Measurements from ENCODE around the gene DBF4B. TPM values are rescaled to one million over a fixed set of nuclear protein-coding genes. Genes with fewer than 3 reads are reported as not detected.
A peak's percentile ranks its signal among the peaks of the same experiment; 100 is the strongest.

Gene DBF4B
- total RNA-seq, 2 donors from 2014 or later, result 18.0 to 48.1 TPM

DNA sequence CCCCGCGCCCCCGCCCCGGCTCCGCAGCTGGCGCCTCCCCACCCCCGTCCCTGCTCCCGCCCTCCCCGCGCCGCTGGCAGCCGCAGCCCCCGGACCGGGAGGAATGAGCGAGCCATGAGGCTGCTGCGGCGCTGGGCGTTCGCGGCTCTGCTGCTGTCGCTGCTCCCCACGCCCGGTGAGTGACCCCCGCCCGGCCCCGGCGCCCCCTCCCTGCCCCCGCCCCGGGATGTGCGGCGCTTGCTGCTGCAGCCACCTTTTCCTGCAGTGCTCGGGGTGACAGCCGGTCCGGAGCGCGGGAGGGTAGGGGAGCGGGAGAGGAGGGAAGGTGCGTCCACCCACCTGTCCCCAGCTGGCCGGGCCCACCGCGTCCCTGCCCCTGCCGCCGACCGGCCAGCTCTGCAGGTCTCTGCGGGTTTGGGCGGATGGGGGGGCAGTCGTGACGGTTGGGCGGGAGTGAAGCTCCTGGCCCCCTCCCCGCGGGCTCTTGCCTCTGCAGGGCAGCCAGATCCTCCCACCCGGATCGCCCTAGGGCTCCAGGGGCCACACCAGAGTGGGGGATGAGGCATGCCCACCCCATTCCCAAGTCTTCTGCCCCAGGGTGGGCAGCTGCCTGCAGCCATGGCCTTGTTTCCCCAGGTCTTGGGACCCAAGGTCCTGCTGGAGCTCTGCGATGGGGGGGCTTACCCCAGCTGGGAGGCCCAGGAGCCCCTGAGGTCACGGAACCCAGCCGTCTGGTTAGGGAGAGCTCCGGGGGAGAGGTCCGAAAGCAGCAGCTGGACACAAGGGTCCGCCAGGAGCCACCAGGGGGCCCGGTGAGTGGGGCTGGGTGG, 50.8 kb downstream of the DBF4B start:
- peak; percentile 15 to 30 for ATAC-seq
- no peak overlapping the region for H3K27ac Mint-ChIP-seq
- no peaks in the 10 kb centered on the region for H3K36me3 Mint-ChIP-seq
- H3K27me3 Mint-ChIP-seq, result peaks cover 5 to 14% of the 10 kb centered on the region in 2 donors
- DNase-seq (ENCODE audit: low spot score), result no peak
- no peak overlapping the region for H3K4me3 Mint-ChIP-seq
- H3K4me1 Mint-ChIP-seq (ENCODE audit: low read depth in 2 of 2), result peaks cover 0 to 3% of the 10 kb centered on the region in 2 donors
- H3K9me3 Mint-ChIP-seq, result no peaks in the 10 kb centered on the region

DNA sequence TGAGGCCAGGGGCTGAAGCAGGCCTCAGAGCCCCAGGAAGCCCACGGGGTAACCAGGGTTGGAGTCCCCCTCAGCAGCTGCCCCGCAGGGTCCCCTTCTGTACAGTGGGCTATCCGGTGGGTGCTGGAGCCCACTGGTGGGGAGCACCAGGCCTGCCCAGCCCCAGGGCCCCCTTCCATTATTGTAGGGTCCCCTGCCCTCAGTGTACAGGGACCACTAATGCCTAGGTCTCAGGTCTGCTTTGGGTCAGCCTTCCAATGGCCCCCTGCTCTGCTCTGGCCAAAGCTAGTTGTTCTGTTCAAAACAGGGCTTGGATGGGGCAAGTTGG, 51.4 kb downstream of the DBF4B start:
- Mint-ChIP-seq H3K4me1 (ENCODE audit: low read depth in 2 of 2) (peaks cover 0 to 3% of the 10 kb centered on the region in 2 donors), H3K4me3 (no peak overlapping the region), H3K36me3 (no peaks in the 10 kb centered on the region), H3K27ac (no peak overlapping the region), H3K9me3 (no peaks in the 10 kb centered on the region), H3K27me3 (peaks cover 5 to 14% of the 10 kb centered on the region in 2 donors)
- DNase-seq (ENCODE audit: low spot score) (no peak), ATAC-seq (no peak)

DNA sequence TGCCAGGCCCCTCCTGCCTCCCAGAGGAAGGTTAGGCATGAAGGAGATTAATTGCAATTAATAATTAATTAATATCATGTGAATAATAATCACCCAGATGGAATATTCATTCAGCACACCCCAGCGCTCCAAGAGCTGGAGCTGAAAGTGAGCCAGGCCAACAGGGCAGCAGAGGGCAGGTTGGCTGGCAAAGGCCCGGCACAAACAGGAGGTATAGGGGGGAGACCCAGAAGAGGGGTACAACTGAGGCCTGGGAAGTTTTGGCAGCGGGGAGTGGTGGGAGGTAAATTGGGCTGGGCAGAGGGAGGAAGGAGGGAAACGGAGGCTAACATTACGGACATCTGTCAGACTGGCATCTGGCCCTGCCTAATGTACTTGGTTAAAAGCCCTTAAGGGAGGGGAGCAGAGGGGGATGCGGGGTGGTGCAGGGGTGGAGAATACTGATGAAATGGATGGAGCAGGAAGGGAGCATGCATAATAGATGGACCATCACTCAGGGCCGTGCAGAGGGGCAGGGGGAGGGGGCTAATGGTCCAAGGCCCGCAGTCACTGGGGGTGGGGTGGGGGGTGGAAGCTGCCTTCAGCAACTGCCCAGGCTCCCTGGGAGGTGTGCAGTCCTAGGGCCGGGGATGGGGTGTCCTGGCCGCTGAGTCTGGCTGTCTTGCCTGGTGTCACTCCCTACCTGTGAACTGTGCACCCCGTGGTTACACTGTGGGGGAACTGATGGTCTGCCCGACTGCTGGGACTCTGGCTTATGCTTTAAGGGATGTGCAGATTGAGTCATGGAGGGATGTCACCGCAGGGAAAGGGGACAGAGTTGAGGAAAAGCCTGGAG, 52.2 kb downstream of the DBF4B start:
- Mint-ChIP-seq H3K9me3 (no peaks in the 10 kb centered on the region), H3K4me1 (ENCODE audit: low read depth in 2 of 2) (peaks cover 0 to 3% of the 10 kb centered on the region in 2 donors), H3K27me3 (peaks cover 5 to 14% of the 10 kb centered on the region in 2 donors), H3K36me3 (no peaks in the 10 kb centered on the region), H3K27ac (no peak overlapping the region), H3K4me3 (no peak overlapping the region)
- no peak for DNase-seq (ENCODE audit: low spot score)
- ATAC-seq, result no peak

GRCh38 chr17:44761932-44762810, 53.7 kb downstream of the DBF4B start:
- H3K4me3 Mint-ChIP-seq, result no peak overlapping the region
- no peaks in the 10 kb centered on the region for H3K36me3 Mint-ChIP-seq
- no peak overlapping the region for H3K27ac Mint-ChIP-seq
- no peak for DNase-seq (ENCODE audit: low spot score)
- ATAC-seq, result no peak
- H3K9me3 Mint-ChIP-seq, result no peaks in the 10 kb centered on the region
- H3K27me3 Mint-ChIP-seq, result peaks cover 5 to 13% of the 10 kb centered on the region in 2 donors
- peaks cover 0 to 3% of the 10 kb centered on the region in 2 donors for H3K4me1 Mint-ChIP-seq (ENCODE audit: low read depth in 2 of 2)

- Mint-ChIP-seq H3K27ac (no peak overlapping the region), H3K4me1 (ENCODE audit: low read depth in 2 of 2) (peaks cover 0 to under 1% of the 10 kb centered on the region in 2 donors), H3K36me3 (no peaks in the 10 kb centered on the region), H3K27me3 (peaks cover 5 to 8% of the 10 kb centered on the region in 2 donors), H3K9me3 (no peaks in the 10 kb centered on the region), H3K4me3 (no peak overlapping the region)
- no peak for ATAC-seq
- DNase-seq (ENCODE audit: low spot score), result no peak
Observed at GRCh38 chr17:44763170-44763569, 54.7 kb downstream of the DBF4B start.

DNA sequence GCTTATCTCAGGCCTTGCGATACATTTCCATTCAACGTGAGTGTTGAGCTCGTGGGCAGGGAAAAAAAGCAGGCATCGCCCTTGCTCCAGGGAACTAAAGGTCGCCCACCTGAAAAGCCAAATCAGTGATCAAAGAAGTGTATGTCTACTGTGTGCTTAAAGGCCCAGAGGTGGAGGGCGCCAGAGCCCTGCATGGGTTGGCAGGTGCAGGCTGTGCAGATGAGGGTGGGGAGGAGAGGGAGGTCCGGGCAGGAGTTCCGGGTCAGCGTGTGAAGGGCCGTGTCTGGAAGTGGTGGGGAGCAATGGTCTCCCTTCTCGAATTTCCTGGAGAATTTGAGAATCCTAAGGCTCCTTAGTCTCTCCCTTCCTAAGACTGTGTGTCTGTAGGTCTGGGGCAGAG, 57.5 kb downstream of the DBF4B start:
- peaks cover 5% of the 10 kb centered on the region in 2 donors for H3K27me3 Mint-ChIP-seq
- H3K4me3 Mint-ChIP-seq, result no peak overlapping the region
- H3K27ac Mint-ChIP-seq, result no peak overlapping the region
- no peaks in the 10 kb centered on the region for H3K4me1 Mint-ChIP-seq (ENCODE audit: low read depth in 2 of 2)
- no peaks in the 10 kb centered on the region for H3K9me3 Mint-ChIP-seq
- no peak for ATAC-seq
- no peak for DNase-seq (ENCODE audit: low spot score)
- no peaks in the 10 kb centered on the region for H3K36me3 Mint-ChIP-seq

DNA sequence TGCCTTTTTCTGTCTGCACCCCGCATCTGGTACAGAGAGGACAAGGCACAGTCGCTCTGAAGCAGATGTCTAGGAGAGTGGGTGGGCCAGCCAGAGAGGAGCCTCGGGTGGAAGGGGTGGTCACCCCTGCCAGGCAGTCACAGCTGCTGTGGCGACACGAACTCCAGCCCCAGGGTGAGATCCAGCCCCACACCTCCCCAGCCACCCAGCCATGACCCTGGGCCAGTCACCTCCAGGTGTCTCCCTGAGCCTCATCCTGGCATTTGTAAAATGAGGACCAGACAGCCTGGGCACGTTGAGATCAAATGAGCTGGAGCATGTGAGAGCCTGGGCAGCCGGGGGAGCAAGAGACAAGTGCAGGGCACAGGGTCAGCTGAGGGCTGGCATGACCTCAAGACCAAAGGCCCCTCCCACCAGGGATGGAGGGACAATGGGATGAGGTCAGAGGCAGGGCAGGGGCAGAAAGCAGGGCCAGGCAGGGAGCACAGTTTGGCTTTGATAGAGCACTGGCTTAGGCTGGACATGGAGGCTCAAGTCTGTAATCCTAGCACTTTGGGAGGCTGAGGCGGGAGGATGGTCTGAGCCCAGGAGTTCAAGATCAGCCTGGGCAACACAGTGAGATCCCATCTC, 58.1 kb downstream of the DBF4B start:
- DNase-seq (ENCODE audit: low spot score) (no peak), ATAC-seq (no peak)
- H3K4me3 Mint-ChIP-seq, result no peak overlapping the region
- no peaks in the 10 kb centered on the region for H3K36me3 Mint-ChIP-seq
- H3K4me1 Mint-ChIP-seq (ENCODE audit: low read depth in 2 of 2), result no peaks in the 10 kb centered on the region
- H3K27ac Mint-ChIP-seq, result no peak overlapping the region
- no peaks in the 10 kb centered on the region for H3K9me3 Mint-ChIP-seq
- H3K27me3 Mint-ChIP-seq, result no peaks in the 10 kb centered on the region

DNA sequence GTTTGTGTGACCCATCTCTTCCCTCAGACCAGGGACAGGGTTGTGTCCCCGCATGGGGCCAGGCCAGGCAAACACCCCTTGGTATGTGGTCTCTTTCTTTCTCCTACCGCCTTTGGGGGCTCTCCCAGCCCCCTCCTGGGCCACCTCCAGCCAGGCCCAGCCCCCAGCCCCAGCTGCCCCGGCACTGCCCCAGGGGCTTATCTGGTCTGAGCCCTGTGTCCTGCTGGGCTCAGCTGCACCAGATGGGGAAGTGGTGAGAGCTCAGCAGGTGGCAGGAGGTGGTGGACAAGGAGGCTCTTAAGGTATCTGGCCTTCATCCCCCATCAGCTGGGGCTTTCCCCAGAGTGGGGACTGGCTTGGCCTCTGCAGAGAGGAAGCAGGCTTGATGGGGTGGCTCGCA, 59.0 kb downstream of the DBF4B start:
- no peaks in the 10 kb centered on the region for H3K4me1 Mint-ChIP-seq (ENCODE audit: low read depth in 2 of 2)
- no peaks in the 10 kb centered on the region for H3K9me3 Mint-ChIP-seq
- H3K27me3 Mint-ChIP-seq, result no peaks in the 10 kb centered on the region
- ATAC-seq (no peak), DNase-seq (ENCODE audit: low spot score) (no peak)
- H3K36me3 Mint-ChIP-seq, result no peaks in the 10 kb centered on the region
- no peak overlapping the region for H3K4me3 Mint-ChIP-seq
- no peak overlapping the region for H3K27ac Mint-ChIP-seq

DNA sequence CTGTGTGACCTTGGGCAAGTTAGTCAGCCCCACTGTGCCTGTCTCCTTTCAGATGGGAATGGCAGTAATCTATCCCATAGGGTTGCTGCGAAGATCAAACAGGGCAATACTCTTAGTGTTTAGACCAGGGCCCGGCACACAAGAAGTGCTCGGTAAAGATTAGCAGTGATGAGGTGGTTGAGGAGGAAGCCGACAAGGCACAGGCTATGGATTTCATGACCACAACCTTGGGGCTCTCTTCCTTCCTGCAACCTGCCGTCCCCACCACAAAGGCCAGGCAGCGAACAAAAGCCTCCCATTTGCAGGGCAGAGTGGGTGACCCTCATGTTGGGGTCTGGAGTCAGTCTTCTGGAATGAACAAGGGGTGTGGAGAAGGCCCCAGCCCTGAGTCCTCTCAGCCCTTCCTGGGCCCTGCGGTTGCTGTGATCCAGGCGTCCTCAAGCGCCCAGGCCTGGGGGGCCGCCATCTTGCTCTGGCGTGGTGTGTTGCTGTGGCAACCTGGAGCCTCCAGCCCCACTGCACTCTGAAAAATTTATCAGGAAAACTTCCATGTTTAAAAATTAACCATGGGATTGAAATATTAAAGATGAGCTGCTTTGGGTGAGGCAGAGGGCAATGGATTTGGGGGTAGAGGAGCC, 60.2 kb downstream of the DBF4B start:
- Mint-ChIP-seq H3K27ac (no peak overlapping the region), H3K4me3 (no peak overlapping the region), H3K4me1 (ENCODE audit: low read depth in 2 of 2) (no peaks in the 10 kb centered on the region), H3K27me3 (peaks cover 0 to 5% of the 10 kb centered on the region in 2 donors), H3K9me3 (no peaks in the 10 kb centered on the region), H3K36me3 (no peaks in the 10 kb centered on the region)
- DNase-seq (ENCODE audit: low spot score) (no peak), ATAC-seq (no peak)

DNA sequence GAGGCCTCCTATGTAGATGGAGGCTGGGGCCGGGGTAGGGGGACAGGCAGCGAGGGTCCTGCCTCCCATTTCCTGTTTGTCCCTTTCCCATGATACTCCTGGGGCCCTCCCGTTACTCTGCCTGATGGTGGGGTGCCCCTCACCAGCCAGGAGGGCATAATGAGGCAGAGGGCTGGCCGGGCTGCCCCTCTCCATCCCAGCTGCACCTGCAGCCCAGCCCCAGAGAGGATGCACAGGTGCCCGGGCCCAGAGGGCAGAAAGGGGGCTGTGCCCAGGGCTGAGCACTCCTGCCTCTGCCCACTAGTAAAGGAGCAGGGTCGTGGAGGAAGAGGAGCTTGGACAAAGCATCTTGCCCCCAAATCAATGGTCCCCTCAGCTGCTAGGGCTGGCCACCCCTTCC, 60.8 kb downstream of the DBF4B start:
- no peak for DNase-seq (ENCODE audit: low spot score)
- no peak overlapping the region for H3K4me3 Mint-ChIP-seq
- no peaks in the 10 kb centered on the region for H3K36me3 Mint-ChIP-seq
- ATAC-seq, result no peak
- H3K4me1 Mint-ChIP-seq (ENCODE audit: low read depth in 2 of 2), result no peaks in the 10 kb centered on the region
- H3K27me3 Mint-ChIP-seq, result peaks cover 0 to 5% of the 10 kb centered on the region in 2 donors
- no peaks in the 10 kb centered on the region for H3K9me3 Mint-ChIP-seq
- no peak overlapping the region for H3K27ac Mint-ChIP-seq

DNA sequence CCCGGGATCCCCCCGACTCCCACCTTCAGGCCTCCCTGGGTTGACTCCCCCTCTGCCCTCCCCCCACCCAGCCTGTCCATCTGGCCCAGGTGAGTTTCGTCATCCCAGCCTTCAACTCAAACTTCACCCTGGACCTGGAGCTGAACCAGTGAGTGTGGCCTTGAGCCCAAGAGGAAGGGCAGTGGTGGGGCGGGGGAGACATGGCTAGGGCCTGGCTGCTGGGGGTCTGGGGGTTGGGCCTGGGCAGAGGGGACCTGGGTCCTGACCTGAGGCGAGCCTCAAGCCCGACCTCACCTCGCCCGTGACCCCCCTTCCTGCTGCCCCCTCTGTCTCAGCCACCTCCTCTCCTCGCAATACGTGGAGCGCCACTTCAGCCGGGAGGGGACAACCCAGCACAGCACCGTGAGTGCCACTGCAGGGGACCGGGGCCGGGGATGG, 61.2 kb downstream of the DBF4B start:
- no peak for DNase-seq (ENCODE audit: low spot score)
- H3K27ac Mint-ChIP-seq, result no peak overlapping the region
- ATAC-seq, result no peak
- peaks cover 0 to under 1% of the 10 kb centered on the region in 2 donors for H3K4me1 Mint-ChIP-seq (ENCODE audit: low read depth in 2 of 2)
- H3K9me3 Mint-ChIP-seq, result no peaks in the 10 kb centered on the region
- H3K4me3 Mint-ChIP-seq, result no peak overlapping the region
- peaks cover 0 to 5% of the 10 kb centered on the region in 2 donors for H3K27me3 Mint-ChIP-seq
- H3K36me3 Mint-ChIP-seq, result no peaks in the 10 kb centered on the region

DNA sequence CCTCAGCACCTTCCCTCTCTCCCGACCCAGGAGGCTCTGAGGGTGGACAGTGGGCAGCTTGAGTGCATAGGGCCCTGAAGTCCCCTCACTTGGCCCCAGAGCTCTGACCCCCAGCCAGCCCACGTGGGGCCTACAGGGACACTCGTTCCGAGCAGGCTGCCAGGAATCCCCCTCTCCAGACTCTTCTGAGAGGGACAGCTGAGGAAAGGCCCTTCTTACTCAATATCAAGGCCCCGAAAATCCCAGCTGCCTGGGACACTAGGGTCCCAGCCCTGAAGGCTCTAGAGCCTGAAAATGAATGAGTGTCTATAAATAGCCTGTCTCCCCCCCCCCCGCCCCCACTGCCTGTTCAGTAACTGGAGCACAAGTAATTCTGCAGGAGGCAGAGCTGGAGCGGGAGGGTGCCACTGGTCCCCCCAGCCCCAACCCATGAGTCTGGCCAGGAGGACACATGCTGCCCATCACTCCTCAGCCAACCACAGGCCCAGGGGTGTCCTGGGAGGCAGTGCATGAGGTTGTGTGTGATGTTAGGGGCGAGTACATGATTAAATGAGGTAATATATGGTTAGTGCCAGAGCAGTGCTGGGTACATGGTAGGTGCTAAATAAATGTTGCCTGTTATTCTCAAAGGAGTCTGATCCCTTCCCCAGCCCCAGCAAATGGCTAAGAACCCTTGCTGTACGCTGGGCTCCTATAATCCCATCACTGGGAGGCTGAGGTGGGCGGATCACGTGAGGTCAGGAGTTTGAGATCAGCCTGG, 61.9 kb downstream of the DBF4B start:
- Mint-ChIP-seq H3K27me3 (peaks cover 0 to 5% of the 10 kb centered on the region in 2 donors), H3K9me3 (no peaks in the 10 kb centered on the region), H3K4me1 (ENCODE audit: low read depth in 2 of 2) (peaks cover 3 to 5% of the 10 kb centered on the region in 2 donors), H3K36me3 (no peaks in the 10 kb centered on the region), H3K27ac (no peak overlapping the region), H3K4me3 (no peak overlapping the region)
- no peak for ATAC-seq
- DNase-seq (ENCODE audit: low spot score), result no peak

Data from natural killer cell treated with Interleukin-12 subunit alpha and Interleukin-12 subunit beta and Interleukin-15 and Interleukin-18, amount 100 ng/mL, for 72 hours (primary cell).